GM23248 (cell line): ENCODE measurements around the gene KDM4B.

Experiments
- EZH2 ChIP-seq: fragments of 200-600 bp; sonication (generic); IDR thresholded peaks from 2 replicates; pipeline ENCODE4 v1.6.1; 2018; ENCODE audit warnings: antibody characterized with exemption, mild to moderate bottlenecking; ENCODE audit not compliant: insufficient read depth, poor library complexity, severe bottlenecking
- EZH2phosphoT487 ChIP-seq: fragments of 200-600 bp; sonication (generic); IDR thresholded peaks from 2 replicates; pipeline ENCODE4 v1.6.1; 2018; ENCODE audit warnings: antibody characterized with exemption, moderate library complexity, mild to moderate bottlenecking, low read depth; ENCODE audit not compliant: insufficient read depth

DNA sequence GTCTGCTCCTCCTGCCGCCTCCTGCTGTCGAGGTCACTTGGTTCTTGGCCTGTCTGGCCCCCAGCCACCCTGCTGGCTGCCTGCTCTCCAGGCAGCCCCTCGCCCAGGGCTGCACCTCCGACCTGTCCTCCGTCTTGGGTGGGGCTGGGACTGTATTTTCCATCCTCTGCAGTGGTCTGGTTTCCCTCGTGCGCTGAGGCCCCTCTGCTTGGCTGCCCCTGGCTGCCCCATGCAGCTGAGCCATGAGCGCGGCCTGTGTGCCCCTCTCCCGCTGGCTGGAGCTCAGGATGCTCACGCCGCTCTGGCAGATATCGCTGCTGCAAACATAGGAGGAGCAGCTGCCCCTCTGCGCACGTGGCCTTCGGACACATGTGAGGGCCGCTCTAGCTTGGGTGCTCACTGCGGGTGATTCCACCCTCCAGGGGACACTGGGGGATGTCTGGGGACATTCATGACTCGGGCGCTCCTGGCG lies 45.6 kb upstream of the KDM4B start:
- TF ChIP-seq EZH2 (no peak), EZH2phosphoT487 (no peak)
